GM21723 (cell line): ENCODE data around the gene RTBDN.
A peak's percentile ranks its signal among the peaks of the same experiment; 100 is the strongest.
"Not testable (repeated sequence)": the region's sequence is repeated elsewhere in the genome, so short reads cannot be mapped to it uniquely, and the experiment has no call there.

Experiments used
- ATAC-seq: cut with Tn5 transposase; IDR thresholded peaks from one replicate; pipeline ENCODE4 v1.9.1; 2021; ENCODE audit warnings: mild to moderate bottlenecking, moderate library complexity; ENCODE audit not compliant: unreplicated experiment

Gene RTBDN

GRCh38 chr19:12825254-12826131 lies 8.9 kb downstream of the RTBDN start:
- ATAC-seq, result no peak

GRCh38 chr19:12821761-12822160 lies 12.6 kb downstream of the RTBDN start:
- no peak for ATAC-seq

DNA sequence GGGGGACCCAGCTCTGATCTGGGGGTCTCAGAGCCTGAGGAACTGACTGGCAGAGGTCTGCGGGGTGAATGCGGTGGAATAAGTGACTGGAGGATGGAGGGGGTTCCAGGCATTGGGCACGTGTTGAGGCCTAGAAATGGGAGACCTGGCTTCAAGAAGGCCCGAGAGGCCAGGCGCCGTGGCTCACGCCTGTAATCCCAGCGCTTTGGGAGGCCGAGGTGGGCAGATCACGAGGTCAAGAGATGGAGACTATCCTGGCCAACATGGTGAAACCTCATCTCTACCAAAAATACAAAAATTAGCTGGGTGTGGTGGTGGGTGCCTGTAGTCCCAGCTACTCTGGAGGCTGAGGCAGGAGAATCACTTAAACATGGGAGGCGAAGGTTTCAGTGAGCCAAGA lies 16.6 kb downstream of the RTBDN start:
- not testable (repeated sequence) for ATAC-seq

DNA sequence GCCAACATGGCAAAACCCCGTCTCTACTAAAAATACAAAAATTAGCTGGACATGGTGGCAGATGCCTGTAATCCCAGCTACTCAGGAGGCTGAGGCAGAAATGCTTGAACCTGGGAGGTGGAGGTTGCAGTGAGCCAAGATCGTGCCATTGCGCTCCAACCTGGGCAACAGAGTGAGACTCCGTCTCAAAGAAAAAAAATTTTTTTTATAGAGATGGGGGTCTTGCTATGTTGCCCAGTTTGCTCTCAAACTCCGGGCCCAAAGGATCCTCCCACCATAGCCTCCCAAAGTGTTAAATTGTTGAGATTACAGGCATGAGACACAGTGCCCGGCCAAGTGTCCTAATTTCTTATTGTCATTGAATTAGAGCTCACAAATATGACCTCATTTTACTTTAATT lies 17.2 kb downstream of the RTBDN start:
- not testable (repeated sequence) for ATAC-seq

GRCh38 chr19:12815088-12815487 lies 19.3 kb downstream of the RTBDN start:
- no peak for ATAC-seq

- ATAC-seq, result peak; percentile 64
Measured at GRCh38 chr19:12806242-12807081, 27.9 kb downstream of the RTBDN start, which contains the start of gene RNASEH2A. Gene RNASEH2A (plus strand): TSS chr19:12806584. CDS start chr19:12806674, 90 bp downstream.

DNA sequence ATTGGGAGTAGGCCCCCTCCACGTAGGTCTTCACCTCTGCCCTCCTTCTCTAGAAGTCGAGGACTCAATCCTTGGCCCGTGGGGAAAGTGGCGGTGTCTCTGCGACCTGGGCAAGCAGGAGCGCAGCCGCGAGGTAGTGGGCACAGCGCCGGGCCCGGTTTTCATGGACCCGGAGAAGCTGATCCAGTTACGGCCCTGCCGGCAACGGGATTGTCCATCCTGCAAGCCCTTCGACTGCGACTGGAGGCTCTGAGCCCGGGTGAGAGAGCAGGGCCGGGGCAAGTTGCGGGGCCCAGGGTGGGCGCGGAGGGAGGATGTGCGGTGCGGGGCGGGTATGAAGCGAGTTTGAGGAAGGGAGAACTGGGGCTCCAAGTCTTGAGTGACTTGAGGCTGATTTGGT lies 30.3 kb downstream of the RTBDN start:
- ATAC-seq, result no peak

- no peak for ATAC-seq
Measured at GRCh38 chr19:12802267-12803106, 31.9 kb downstream of the RTBDN start.

GRCh38 chr19:12801466-12802266 lies 32.7 kb downstream of the RTBDN start, which contains the start of the genes PRDX2 and THSD8:
Gene PRDX2 (minus strand): TSS chr19:12801800. CDS start chr19:12801261, 539 bp downstream.
Gene THSD8 (plus strand): TSS chr19:12802069. CDS start chr19:12802072, 3 bp downstream.
- ATAC-seq, result peak; percentile 49

GRCh38 chr19:12800923-12801465 lies 33.4 kb downstream of the RTBDN start:
- ATAC-seq, result peak; percentile 9

GRCh38 chr19:12800466-12800770 lies 34.0 kb downstream of the RTBDN start:
- ATAC-seq, result no peak

DNA sequence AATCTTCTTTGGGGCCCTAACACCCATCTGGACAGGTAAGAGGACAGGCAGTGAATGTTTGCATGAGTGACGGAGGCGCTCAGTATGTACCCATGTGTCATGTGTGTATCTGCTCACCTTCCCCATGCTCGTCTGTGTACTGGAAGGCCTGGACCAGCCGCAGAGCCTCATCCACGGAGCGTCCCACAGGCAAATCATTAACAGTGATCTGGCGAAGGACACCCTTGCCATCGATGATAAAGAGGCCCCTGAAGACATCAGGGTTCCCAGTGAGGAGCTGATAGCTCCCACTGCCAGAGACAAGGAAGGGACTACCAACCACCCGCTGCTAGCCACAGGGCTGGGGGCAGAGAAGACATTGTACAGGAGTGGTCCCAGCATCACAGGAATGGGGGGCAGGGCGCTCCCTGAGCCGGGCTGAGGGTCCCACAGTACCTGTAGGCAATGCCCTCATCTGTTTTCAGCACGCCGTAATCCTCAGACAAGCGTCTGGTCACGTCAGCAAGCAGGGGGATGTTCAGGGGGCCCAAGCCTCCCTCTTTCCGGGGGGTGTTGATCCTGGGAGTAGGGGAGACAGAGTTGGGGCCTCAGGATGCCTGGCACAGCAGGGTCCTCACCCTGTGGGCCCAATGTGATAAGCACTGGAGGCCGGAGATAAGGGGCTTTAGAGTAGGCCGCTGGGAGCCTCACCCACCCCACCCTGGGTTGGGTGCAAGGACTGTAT lies 34.5 kb downstream of the RTBDN start:
- ATAC-seq, result no peak

DNA sequence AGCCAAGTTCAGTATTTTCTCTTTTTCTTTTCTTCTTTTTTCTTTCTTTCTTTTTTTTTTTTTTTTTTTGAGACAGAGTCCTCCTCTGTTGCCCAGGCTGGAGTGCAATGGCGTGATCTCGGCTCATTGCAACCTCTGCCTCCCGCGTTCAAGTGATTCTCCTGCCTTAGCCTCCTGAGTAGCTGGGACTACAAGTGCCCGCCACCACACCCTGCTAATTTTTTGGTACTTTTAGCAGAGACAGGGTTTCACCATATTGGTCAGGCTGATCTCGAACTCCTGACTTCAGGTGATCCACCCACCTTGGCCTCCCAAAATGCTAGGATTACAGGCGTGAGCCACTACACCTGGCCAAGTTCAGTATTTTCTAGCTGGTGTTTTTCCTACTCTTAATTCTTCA lies 36.8 kb downstream of the RTBDN start:
- not testable (repeated sequence) for ATAC-seq

DNA sequence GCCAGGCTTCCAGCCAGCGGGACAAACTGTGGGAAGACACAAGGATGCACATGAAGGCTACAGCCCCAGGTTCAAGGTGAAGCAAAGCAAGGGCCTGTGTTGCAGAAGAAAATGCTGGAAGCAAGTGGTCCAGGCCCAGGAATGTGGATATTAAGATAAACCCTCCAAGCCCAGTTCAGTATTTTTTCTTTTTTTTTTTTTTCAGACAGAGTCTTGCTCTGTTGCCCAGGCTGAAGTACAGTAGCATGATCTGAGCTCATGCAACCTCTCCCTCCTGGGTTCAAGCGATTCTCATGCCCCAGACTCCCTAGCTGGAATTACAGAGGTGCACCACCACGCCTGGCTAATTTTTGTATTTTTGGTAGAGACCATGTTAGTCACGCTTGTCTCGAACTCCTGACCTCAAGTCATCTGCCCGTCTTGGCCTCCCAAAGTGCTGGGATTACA lies 37.2 kb downstream of the RTBDN start:
- ATAC-seq, result no peak

GRCh38 chr19:12796146-12797071 lies 38.0 kb downstream of the RTBDN start:
- ATAC-seq, result no peak

GRCh38 chr19:12794971-12795381 lies 39.4 kb downstream of the RTBDN start:
- no peak for ATAC-seq

GRCh38 chr19:12794196-12794941 lies 40.0 kb downstream of the RTBDN start:
- ATAC-seq, result no peak
